SK-N-SH treated with all-trans-retinoic acid at 6 μM for 48 hours (cell line): ENCODE data around the gene GPX2.

Experiments used
- ARNTL ChIP-seq: fragments of 450-650 bp; formaldehyde crosslinking; IDR thresholded peaks from 2 replicates; pipeline ENCODE4 v1.5.0; 2020; ENCODE audit warnings: low read depth, mild to moderate bottlenecking, moderate library complexity, borderline replicate concordance
- CREB5 ChIP-seq: fragments of 250-450 bp; sonication (Bioruptor Pico); IDR thresholded peaks from 2 replicates; pipeline ENCODE4 v1.5.1; 2020; ENCODE audit warnings: low read depth, mild to moderate bottlenecking, moderate library complexity
- PATZ1 ChIP-seq: fragments of 250-450 bp; sonication (Bioruptor Pico); IDR thresholded peaks from 2 replicates; pipeline ENCODE4 v1.8.0; 2020; ENCODE audit warnings: mild to moderate bottlenecking, moderate library complexity, borderline replicate concordance
- SNAI2 ChIP-seq: fragments of 250-450 bp; sonication (Bioruptor Pico); IDR thresholded peaks from 2 replicates; pipeline ENCODE4 v1.5.0; 2020; ENCODE audit warnings: mild to moderate bottlenecking, moderate library complexity
- TCF4 ChIP-seq: fragments of 250-450 bp; sonication (Bioruptor Pico); IDR thresholded peaks from 2 replicates; pipeline ENCODE4 v1.8.0; 2021; ENCODE audit warnings: mild to moderate bottlenecking, moderate library complexity, borderline replicate concordance
- TOX ChIP-seq: fragments of 250-450 bp; sonication (Bioruptor Pico); IDR thresholded peaks from 2 replicates; pipeline ENCODE4 v1.8.0; 2021; ENCODE audit warnings: mild to moderate bottlenecking, moderate library complexity, borderline replicate concordance
- ZFP3 ChIP-seq: fragments of 250-450 bp; sonication (Bioruptor Pico); IDR thresholded peaks from 2 replicates; pipeline ENCODE4 v1.5.0; 2020; ENCODE audit warnings: mild to moderate bottlenecking, moderate library complexity
- ZFP30 ChIP-seq: fragments of 450-650 bp; formaldehyde crosslinking; IDR thresholded peaks from 2 replicates; pipeline ENCODE4 v1.5.0; 2022; ENCODE audit warnings: mild to moderate bottlenecking, moderate library complexity
- ZNF70 ChIP-seq: fragments of 450-650 bp; formaldehyde crosslinking; IDR thresholded peaks from 2 replicates; pipeline ENCODE4 v1.5.0; 2020; ENCODE audit warnings: mild to moderate bottlenecking, moderate library complexity
- ZNF8 ChIP-seq: fragments of 450-650 bp; formaldehyde crosslinking; IDR thresholded peaks from 2 replicates; pipeline ENCODE4 v1.5.0; 2020; ENCODE audit warnings: mild to moderate bottlenecking, moderate library complexity
- TF ChIP-seq, protein P1 (sequence below): fragments of 250-450 bp; sonication (Bioruptor Pico); IDR thresholded peaks from 2 replicates; pipeline ENCODE4 v1.8.0; 2021; ENCODE audit warnings: low read depth, mild to moderate bottlenecking, moderate library complexity, borderline replicate concordance

DNA sequence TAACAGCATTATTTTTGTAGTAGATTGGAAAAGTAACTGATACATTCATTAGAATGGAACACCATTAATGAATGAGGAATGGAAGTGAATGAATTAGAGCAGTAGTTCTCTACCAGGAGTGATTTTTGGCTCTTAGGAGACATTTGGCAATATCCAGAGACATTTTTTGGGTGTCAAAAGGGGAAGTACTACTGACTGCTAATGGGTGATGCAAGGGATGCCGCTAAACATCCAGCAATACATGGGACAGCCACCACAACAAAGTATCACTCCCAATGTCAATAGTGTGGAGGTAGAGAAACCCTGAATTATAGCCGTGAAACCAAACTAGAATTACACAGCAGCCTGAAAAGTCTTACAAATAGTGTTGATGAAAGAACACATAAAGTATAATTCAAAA lies 26.7 kb downstream of the GPX2 start:
- TF ChIP-seq SNAI2 (CRISPR knock-in tag) (no peak), ZNF70 (CRISPR knock-in tag) (no peak), CREB5 (CRISPR knock-in tag) (no peak), ZNF8 (CRISPR knock-in tag) (no peak), ARNTL (CRISPR knock-in tag) (no peak), ZFP30 (CRISPR knock-in tag) (no peak), TOX (CRISPR knock-in tag) (no peak), TCF4 (CRISPR knock-in tag) (no peak), ZFP3 (no peak), PATZ1 (CRISPR knock-in tag) (no peak)
- TF ChIP-seq, protein P1, sequence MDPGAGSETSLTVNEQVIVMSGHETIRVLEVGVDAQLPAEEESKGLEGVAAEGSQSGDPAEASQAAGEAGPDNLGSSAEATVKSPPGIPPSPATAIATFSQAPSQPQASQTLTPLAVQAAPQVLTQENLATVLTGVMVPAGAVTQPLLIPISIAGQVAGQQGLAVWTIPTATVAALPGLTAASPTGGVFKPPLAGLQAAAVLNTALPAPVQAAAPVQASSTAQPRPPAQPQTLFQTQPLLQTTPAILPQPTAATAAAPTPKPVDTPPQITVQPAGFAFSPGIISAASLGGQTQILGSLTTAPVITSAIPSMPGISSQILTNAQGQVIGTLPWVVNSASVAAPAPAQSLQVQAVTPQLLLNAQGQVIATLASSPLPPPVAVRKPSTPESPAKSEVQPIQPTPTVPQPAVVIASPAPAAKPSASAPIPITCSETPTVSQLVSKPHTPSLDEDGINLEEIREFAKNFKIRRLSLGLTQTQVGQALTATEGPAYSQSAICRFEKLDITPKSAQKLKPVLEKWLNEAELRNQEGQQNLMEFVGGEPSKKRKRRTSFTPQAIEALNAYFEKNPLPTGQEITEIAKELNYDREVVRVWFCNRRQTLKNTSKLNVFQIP: no peak
